Right lobe of liver (tissue), 6 donors: ENCODE data around the gene FAM181A. TPM values are rescaled to one million over a fixed set of nuclear protein-coding genes. Genes with fewer than 3 reads are reported as not detected.

ENCODE experiments used
- ATAC-seq, 4 donors: fragments of 200-7000 bp; cut with Tn5 transposase; one replicate each; pipeline ENCODE4 v1.9.1; 2020; ENCODE audit warnings: mild to moderate bottlenecking in 4 of 4, moderate library complexity in 4 of 4
- DNase-seq, 3 donors: peaks; one replicate each; pipeline ENCODE4 v3.0.0-alpha.2; 2020
- H3K27ac ChIP-seq, 3 donors: fragments of 200-600 bp; one replicate each; pipeline ENCODE4 v1.8.0; 2022
- H3K27me3 ChIP-seq, 2 donors: fragments of 200-600 bp; one replicate each; pipeline ENCODE4 v1.8.0; 2022
- H3K36me3 ChIP-seq, 4 donors: fragments of 200-600 bp; sonication (generic) in 1 of 4; one replicate each; pipeline versions ENCODE4 v1.5.1 to v1.8.0; 2017 to 2022; ENCODE audit warnings: control low read depth in 1 of 4
- H3K4me1 ChIP-seq, 4 donors: fragments of 200-600 bp; sonication (generic) in 1 of 4; one replicate each; pipeline versions ENCODE4 v1.5.1 to v1.8.0; 2017 to 2022; ENCODE audit warnings: control low read depth in 1 of 4
- H3K4me3 ChIP-seq, 3 donors: fragments of 200-600 bp; one replicate each; pipeline ENCODE4 v1.8.0; 2022
- H3K9me3 ChIP-seq, 4 donors: fragments of 200-600 bp; sonication (generic) in 1 of 4; one replicate each; pipeline versions ENCODE4 v1.5.1 to v1.8.0; 2017 to 2022; ENCODE audit warnings: control low read depth in 1 of 4
- POLR2A ChIP-seq: fragments of 450-650 bp; IDR thresholded peaks from one replicate; pipeline ENCODE4 v1.6.1; 2017; ENCODE audit warnings: antibody characterized with exemption, mild to moderate bottlenecking
- WGBS: methylation state at CpG from one replicate; pipeline ENCODE4 v1.1.6; 2018; ENCODE audit warnings: low coverage, low lambda C conversion rate; ENCODE audit not compliant: insufficient coverage; ENCODE audit errors: missing lambda C conversion rate; 5-methylcytosine and 5-hydroxymethylcytosine counted together
- intact Hi-C, 2 donors: fragments of 100-400 bp; cut with DNase I; formaldehyde crosslinking; loops; one replicate each; pipeline versions ENCODE4 v1.11.2 to v1.14.1; 2022
- total RNA-seq, 6 experiments: library from RNA; depleted of rRNA in 2 of 6; stranded (reverse); fragments of >200 nt in 2 of 6; fragmentation: NEBNext Ultra II Directional in 3 of 6; extraction: Animal tissue kit (Norgen Biotek cat#: 25700) in 3 of 6; gene quantifications; one replicate each; pipeline versions ENCODE4 v1.1.0 to v1.2.4, GENCODE V29; 2016 to 2023
- TF ChIP-seq, protein P1 (sequence below), 4 donors: fragments of 200-600 bp in 3 of 4; fragments of 450-650 bp in 1 of 4; IDR thresholded peaks; one replicate each; pipeline versions ENCODE4 v1.5.1 to v1.8.0; 2016 to 2022; ENCODE audit warnings: antibody characterized with exemption in 4 of 4, mild to moderate bottlenecking in 2 of 4
- donor health status: DM: no; HTN: yes; CAD: no.
- donor health status: DM: no; HTN: no; CAD: no.
- donor health status: DM: no; HTN: no; CAD: no.
- donor health status: DM: no; HTN: yes; CAD: no.
- donor health status: DM: no; HTN: yes; CAD: no.

The FAM181A gene
- total RNA-seq, 6 experiments from 2014 or later: not detected

DNA sequence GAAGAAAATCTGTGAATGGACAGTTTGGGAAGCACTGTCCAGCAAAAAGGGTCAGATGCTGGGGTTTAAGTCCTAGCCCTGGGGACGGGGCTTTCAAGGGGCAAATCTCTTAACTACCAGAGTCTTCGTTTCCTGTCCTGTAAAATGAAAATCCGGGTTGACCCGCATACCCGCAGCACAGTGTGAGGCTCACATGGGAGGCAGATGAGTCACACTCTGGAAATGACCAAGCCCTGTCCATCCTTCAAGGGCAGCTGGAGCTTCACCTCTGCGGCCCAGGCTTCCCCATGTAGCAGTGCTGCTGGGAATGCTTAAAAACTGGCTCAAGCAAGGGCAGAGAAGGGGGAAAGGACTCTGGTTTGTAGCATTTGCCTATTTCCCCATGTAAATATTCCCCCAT lies 19.0 kb downstream of the FAM181A start:
- no peaks in the 10 kb centered on the region for H3K36me3 ChIP-seq
- H3K27me3 ChIP-seq: no peaks in the 10 kb centered on the region
- H3K4me1 ChIP-seq: no peaks in the 10 kb centered on the region
- H3K4me3 ChIP-seq: no peak overlapping the region
- 57% methylated on average over 5 of the region's 6 CpGs for WGBS
- DNase-seq (no peak), ATAC-seq (peak in 3 of 4 donors; percentile 26 to 80 (median 79))
- no peak for TF ChIP-seq POLR2A
- TF ChIP-seq, protein P1, sequence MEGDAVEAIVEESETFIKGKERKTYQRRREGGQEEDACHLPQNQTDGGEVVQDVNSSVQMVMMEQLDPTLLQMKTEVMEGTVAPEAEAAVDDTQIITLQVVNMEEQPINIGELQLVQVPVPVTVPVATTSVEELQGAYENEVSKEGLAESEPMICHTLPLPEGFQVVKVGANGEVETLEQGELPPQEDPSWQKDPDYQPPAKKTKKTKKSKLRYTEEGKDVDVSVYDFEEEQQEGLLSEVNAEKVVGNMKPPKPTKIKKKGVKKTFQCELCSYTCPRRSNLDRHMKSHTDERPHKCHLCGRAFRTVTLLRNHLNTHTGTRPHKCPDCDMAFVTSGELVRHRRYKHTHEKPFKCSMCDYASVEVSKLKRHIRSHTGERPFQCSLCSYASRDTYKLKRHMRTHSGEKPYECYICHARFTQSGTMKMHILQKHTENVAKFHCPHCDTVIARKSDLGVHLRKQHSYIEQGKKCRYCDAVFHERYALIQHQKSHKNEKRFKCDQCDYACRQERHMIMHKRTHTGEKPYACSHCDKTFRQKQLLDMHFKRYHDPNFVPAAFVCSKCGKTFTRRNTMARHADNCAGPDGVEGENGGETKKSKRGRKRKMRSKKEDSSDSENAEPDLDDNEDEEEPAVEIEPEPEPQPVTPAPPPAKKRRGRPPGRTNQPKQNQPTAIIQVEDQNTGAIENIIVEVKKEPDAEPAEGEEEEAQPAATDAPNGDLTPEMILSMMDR (IDR thresholded peaks at IDR 0.05): no peak
- intact Hi-C loops: loop anchor here in 1 of 2 donors (10.0 kb wide), 1 partner anchor 49 kb away; the partner anchor contains the start of gene CCDC197
- H3K27ac ChIP-seq: no peak overlapping the region
- H3K9me3 ChIP-seq: no peaks in the 10 kb centered on the region

DNA sequence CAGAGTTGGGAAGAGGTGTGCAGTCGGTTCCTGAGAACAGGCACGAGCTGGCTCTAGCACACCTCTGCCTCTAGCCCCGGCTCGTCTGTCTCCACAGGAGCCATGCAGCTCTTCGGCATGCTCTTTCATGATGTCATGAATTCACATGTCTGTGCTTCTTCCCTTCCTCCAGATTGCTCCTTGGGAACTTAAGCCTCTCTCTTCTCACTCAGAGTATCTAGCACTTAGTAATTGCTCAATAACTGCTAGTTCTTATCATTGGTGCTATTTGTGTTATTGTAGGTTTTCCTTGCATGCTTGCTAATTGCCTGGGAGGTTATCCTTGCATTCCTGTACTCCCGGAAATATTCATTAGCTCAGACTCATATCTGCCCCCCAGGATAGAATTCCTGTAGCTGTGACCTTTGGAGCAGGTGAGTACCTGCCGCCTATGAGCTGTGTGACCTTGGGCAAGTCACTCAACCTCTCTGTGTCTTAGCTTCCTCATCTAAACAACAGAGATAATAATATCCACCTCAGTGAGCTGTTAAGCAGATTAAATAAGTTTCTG lies 19.5 kb downstream of the FAM181A start:
- intact Hi-C loops: loop anchor here in 1 of 2 donors (10.0 kb wide), 1 partner anchor 48 kb away; the partner anchor contains the start of gene CCDC197
- H3K36me3 ChIP-seq: no peaks in the 10 kb centered on the region
- H3K27ac ChIP-seq: no peak overlapping the region
- ATAC-seq: no peak
- 65% methylated on average over 2 of the region's 7 CpGs for WGBS
- no peaks in the 10 kb centered on the region for H3K27me3 ChIP-seq
- no peak overlapping the region for H3K4me3 ChIP-seq
- TF ChIP-seq, protein P1 (IDR thresholded peaks at IDR 0.05): no peak
- no peak for TF ChIP-seq POLR2A
- H3K4me1 ChIP-seq: no peaks in the 10 kb centered on the region
- H3K9me3 ChIP-seq: no peaks in the 10 kb centered on the region
- DNase-seq: no peak

DNA sequence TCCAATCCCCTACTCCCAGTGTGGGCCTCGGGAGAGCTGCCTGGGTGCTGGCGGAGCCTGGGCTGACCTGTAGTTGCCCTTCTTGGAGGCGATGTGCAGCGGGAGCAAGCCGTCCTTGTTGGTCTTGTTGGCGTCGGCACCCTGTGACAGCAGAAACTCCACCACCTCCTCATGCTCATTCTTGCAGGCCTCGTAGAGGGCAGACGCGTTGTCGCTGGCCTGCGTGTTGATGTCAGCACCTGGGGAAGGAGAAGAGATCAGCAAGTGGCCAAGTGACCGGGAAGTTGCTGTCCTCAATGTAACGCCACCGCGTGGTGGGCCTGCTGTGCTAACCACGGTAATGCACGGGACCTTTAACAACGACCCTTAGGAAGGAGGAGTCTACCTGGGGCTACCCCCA lies 20.1 kb downstream of the FAM181A start:
- Histone ChIP-seq H3K27ac (no peak overlapping the region), H3K4me1 (no peaks in the 10 kb centered on the region), H3K27me3 (no peaks in the 10 kb centered on the region), H3K36me3 (no peaks in the 10 kb centered on the region), H3K4me3 (no peak overlapping the region), H3K9me3 (no peaks in the 10 kb centered on the region)
- WGBS: 77% methylated on average over 4 of the region's 19 CpGs
- DNase-seq: no peak
- intact Hi-C loops: loop anchor here in 1 of 2 donors (10.0 kb wide), 1 partner anchor 48 kb away; the partner anchor contains the start of gene CCDC197
- TF ChIP-seq, protein P1 (IDR thresholded peaks at IDR 0.05): no peak
- no peak for TF ChIP-seq POLR2A
- ATAC-seq: no peak

DNA sequence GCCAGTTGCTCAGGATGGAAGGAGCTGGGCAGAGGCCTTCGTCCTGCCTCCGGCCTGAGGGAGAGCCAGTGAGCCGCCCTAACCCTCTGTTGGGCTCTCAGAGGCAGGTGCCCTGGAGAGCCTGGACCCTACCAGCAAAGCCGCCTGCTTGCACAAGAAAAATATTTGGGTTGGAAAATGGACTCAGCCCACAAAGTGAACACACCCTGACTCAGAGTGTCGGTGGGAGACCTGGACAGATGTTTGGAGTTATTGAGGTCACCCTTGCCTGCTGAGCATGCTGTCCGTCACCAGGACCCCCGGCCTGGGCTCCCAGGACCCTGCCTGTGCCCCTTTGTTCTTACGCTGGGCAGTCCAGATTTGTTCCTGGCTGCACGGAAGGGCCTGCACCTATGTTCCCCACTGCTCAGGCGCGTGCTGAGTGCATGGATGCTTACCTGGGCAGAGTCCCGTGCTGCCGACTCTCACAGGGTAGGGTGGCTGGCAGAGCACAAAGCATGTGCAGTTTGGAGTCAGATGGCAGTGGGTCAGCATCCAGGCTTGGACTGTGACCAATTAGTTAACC lies 22.4 kb downstream of the FAM181A start:
- no peaks in the 10 kb centered on the region for H3K9me3 ChIP-seq
- no peak for ATAC-seq
- no peak for DNase-seq

More for the DNA sequence above, 22.4 kb downstream of the FAM181A start:
- intact Hi-C loops: loop anchor here in 1 of 2 donors (10.0 kb wide), 1 partner anchor 45 kb away; the partner anchor contains the start of gene CCDC197
- H3K4me3 ChIP-seq: no peak overlapping the region
- no peak overlapping the region for H3K27ac ChIP-seq
- H3K36me3 ChIP-seq: no peaks in the 10 kb centered on the region
- no peaks in the 10 kb centered on the region for H3K27me3 ChIP-seq
- no peaks in the 10 kb centered on the region for H3K4me1 ChIP-seq
- TF ChIP-seq, protein P1 (IDR thresholded peaks at IDR 0.05): no peak
- TF ChIP-seq POLR2A: no peak
- WGBS: no CpG with 5 or more reads among the region's 13 CpGs
